GM18499 (cell line): ENCODE data around the gene RABL6.
"Not testable (repeated sequence)": the region's sequence is repeated elsewhere in the genome, so short reads cannot be mapped to it uniquely, and the experiment has no call there.

ENCODE experiments used
- ATAC-seq: cut with Tn5 transposase; IDR thresholded peaks from one replicate; pipeline ENCODE4 v1.9.1; 2021; ENCODE audit warnings: moderate number of reproducible peaks; ENCODE audit not compliant: insufficient read depth, unreplicated experiment

RABL6 gene, protein sequence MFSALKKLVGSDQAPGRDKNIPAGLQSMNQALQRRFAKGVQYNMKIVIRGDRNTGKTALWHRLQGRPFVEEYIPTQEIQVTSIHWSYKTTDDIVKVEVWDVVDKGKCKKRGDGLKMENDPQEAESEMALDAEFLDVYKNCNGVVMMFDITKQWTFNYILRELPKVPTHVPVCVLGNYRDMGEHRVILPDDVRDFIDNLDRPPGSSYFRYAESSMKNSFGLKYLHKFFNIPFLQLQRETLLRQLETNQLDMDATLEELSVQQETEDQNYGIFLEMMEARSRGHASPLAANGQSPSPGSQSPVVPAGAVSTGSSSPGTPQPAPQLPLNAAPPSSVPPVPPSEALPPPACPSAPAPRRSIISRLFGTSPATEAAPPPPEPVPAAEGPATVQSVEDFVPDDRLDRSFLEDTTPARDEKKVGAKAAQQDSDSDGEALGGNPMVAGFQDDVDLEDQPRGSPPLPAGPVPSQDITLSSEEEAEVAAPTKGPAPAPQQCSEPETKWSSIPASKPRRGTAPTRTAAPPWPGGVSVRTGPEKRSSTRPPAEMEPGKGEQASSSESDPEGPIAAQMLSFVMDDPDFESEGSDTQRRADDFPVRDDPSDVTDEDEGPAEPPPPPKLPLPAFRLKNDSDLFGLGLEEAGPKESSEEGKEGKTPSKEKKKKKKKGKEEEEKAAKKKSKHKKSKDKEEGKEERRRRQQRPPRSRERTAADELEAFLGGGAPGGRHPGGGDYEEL

DNA sequence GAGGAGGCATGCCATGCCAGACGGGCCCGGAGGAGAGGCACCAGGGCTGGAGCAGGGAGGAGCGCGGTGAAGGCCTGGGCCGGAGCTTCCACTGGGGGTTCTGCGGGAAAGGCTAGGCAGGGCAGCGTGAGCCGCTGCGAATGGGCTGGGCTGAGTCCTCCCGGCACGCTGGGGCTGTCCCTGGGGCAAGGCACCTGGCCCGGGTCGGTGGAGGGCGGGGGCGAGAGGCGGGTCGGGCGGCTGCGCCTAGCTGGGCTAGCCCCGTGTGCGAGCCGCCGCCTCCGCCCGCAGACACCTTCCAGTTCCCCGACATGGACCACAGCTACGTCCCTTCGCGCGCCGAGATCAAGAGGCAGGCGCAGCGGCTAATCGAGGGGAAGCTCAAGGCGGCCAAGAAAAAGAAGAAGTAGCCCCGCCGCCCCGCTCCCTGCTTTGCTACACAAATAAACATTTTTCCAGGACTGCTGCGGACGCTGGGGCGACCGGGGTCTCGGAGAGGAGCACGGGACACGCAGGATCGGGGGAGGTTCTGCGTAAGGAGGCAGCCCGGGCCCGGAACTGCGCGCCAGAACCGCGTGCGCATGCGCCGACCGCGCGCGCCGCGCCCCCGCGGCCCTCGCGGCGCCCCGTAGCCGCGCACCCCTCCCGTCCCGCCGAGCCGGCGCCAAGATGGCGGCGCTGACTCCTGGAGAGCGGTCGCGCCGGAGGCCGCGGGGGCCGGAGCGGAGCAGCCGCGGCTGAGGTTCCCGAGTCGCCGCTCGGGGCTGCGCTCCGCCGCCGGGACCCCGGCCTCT lies at the start of gene RABL6:
TSS of gene RABL6 (plus strand) at position 668 of the 794 bp plus-strand sequence. CDS start 249 bp downstream, outside the sequence.
- ATAC-seq = no peak

DNA sequence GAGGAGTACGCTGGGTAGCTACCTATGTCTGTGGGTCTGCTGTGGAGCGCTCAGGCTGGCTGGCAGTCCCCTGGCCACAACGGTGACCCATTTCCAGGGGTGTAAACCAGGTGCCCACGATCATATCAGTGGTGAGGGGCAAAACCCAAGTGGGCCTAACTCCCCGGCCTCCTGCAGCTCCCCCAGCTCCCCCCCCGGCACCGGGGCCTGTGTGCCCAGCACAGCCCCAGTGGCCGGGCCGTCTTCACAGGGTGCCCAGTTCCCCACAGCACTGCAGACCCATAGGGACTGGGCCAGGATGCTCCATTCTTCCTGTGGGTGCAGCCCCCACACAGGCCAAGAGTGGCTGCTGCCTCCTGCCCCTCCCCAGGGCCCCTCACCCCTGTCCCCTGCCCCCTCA lies 48.7 kb upstream of the RABL6 start:
- ATAC-seq = no peak

DNA sequence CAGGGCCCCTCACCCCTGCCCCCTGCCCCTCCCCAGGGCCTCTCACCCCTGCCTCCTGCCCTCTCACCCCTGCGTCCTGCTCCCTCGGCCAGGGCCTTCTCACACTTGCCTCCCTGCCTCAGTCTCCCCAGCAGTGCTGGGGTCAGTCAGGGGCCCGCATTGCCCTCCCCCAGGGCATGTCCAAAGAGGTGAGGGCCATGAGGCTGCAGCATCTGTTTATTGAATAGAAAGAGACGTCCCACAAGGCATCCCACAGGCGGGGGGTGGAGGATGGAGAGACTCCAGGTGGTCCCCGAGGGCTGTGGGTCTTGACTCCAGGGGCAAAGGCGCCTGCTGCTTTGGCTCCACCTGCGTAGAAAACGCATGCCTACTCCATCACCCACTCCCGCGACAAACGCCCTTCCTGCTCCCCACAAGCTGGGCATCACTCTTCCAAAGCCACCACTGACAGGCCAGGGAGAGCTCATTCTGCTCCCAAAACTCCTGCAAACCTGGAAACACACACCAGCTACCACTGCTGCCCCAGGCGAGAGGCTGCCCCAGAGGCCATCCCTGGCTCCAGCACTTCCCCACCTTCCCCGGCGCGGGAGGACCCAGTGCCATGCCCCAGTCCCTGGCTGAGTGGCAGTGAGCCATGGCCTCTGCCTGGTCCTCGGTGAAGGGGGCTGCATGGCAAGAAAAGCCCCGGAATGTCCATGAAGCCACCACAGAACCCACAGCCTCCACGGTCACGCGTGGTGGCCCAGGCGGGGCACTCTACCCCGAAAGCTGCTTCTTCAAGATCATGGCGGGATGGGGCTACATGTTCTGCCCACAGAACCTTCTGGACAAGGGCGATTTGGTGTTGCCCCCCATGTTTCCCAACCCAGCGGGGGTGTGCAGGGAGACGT lies 48.1 kb upstream of the RABL6 start:
- no peak for ATAC-seq

DNA sequence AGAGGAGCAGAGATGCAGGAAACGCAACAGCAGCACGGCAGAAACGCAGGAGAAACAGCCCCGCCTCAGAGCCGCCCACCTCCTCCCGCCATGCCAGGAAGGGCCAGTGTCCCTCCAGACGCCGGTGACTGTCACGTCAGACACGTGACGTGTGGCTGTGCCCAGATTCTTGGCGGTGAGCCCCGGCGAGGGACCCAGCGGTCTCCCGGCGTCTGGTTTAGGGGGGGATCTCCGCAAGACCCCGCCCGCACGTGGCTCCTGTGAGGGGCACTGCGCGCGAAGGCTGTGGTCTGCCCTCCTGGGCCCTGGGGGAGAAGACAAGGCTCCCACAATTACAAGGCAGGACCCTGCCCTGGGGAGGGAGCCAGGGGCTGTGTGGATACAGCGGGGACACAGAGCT lies 47.3 kb upstream of the RABL6 start:
- ATAC-seq = no peak

DNA sequence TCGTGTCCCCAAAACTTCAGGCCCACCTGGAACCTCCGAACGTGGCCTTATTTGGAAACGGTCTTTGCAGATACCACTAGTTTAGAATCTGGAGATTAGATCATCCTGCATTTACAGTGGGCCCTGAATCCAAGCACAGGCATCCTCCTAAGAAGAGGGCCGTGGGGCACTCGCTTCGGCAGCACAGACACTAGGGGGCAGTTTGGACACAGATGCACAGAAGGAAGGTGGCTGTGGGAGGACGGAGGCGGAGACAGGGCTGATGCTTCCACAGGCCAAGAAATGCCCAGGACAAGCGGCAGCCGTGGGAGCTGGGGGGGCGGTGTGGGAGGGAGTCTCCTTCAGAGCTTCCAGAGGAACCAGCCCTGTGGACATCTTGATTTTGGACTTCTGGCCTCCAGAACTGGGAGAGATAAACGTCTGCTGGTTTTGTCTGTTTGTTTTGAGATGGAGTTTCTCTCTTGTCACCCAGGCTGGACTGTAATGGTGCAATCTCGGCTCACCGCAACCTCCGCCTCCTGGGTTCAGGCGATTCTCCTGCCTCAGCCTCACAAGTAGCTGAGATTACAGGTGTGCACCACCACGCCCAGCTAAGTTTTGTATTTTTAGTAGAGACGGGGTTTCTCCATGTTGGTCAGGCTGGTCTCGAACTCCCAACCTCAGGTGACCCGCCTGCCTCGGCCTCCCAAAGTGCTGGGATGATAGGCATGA lies 46.8 kb upstream of the RABL6 start:
- not testable (repeated sequence) for ATAC-seq

DNA sequence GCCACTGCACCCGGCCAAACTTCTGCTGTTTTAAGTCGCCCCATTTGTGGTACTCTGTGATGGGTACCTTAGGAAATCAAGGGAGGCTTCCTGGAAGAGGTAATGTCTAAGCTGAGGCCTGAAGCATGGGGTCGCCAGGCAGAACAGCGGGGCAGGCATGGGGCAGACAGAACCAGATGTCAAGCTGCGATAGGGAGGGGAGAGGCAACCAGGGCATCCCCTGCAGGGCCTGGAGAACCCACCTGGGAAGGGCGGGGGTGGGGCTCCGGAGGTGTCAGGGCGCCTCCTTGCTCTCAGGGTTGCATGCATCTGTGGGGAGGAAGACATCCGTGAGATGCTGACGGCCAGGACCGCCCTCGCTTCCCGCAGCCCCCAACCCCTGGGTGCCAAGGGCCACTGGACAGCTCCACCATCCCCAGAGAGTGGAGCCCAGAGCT lies 46.2 kb upstream of the RABL6 start:
- no peak for ATAC-seq

DNA sequence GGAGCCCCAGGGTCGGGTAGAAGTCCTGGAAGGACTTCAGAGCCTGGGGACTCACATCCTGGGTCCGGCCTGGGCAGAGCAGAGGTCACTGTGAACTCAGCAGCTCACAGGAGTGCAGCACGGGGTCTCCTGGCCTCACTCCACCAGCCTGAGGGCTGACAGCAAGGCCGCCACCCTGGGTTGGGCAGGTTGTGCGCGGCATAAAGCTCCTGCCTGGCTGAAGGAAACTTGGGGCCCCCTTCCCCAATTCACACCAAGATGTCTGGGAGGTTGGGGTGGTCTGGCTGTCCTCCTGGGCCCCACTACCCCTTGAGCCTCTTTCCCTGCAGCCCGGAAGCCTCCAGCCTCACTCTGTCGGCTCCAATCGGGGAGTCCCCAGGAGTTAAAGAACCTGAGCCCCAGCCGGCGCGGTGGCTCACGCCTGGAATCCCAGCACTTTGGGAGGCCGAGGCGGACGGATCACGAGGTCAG lies 45.5 kb upstream of the RABL6 start:
- ATAC-seq = no peak

DNA sequence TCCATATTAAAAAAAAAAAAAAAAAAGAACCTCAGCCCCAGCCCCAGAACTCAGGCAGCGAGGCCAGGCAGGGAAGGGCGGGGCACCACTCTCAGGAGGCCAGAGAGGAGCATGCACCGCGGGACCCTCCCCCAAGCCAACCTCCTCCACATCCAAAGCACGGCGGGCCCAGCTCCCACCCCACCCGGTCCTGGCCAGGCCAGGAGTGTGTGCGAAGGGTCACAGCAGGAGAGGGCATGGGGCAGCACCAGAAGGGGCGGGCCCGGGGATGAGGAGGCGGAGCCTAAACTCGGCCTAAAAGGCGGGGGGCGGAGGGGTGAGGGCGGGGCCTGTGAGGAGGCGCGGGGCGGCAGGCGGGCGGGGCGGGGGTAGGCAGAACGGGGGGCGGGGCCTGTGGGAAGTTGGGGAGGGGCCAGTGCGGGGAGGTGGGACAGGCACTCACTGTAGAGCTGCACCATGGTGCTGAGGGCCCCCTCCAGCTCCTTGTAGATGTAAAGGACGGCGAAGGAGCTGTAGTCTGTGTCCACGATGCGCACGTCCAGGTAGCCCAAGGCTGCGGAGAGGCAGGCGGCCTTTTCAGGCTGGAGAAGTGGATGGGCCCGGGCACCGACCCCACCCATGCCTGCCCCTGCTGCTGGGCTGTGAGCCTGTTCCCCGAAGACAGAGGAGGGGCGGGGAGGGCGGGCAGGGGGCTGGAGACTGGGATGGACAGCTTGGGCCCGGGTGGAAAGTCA lies 44.7 kb upstream of the RABL6 start:
- no peak for ATAC-seq

DNA sequence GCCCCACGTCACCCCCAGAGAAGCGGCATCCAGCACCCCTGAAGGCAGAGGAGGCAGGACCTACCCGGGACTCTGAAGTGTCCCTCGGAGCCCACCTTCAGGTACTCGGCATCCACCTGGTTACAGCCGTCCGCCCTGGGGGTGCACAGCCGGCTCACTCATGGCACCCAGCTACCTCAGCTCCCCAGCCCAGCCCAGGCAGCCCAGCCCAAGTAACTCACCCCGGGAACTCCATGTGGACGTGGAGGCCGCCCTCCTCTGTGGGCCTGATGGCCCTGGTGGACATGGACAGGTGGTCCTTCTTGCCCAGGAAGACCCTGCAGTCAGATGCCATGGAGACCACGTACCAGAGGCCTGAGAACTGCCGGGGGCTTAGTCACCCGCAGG lies 44.1 kb upstream of the RABL6 start:
- ATAC-seq = no peak

DNA sequence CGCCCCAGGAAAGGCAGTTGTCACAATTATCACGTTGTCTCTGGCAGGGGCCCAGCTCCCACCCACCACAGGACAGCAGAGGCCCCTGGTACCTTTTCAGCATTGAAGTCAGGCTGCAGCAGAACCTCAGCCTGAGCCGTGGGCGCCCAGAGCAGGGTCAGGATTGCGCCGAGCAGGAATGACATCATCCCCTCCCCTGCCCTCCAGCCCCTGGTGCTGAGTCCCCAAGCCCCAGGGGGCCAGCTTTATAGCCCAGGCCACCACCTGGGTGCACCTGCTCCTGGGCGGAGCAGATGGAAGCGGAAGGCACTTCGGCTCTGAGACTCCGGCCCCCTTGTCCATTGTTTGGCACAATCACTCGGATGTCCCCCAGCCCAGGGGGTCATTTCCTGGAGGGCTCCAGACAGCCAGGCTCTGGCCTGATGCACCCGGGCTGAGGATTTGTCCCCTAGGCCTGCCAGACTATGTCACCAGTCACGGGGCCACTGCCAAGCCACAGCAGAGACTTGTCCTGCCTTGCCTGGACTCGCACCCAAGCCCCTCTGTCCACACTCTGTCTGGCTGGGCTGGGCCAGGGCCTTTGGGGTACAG lies 43.4 kb upstream of the RABL6 start, which contains the start of gene LCN15:
TSS of gene LCN15 (minus strand) at position 218 of the 591 bp plus-strand sequence. CDS start at position 188, 30 bp downstream.
- no peak for ATAC-seq

DNA sequence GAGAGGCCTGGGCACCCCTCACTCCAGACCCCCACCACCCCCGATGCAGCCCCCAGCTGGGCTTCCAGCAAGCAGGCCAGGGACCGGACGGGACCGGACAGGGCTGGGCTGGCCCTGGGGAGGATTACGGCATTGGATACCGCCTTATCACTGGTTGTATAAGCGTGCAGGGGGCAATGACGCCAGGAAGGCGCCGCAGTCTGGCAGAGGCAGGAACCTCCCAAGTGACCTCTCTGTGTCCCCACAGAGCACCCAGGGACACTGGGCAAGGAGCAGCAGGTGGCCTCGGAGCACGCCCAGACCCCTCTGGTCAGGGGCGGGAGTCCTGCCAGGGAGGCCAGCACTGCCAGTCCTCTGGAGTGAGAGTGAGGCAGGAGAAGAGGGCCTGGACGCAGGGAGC lies 42.7 kb upstream of the RABL6 start:
- no peak for ATAC-seq

DNA sequence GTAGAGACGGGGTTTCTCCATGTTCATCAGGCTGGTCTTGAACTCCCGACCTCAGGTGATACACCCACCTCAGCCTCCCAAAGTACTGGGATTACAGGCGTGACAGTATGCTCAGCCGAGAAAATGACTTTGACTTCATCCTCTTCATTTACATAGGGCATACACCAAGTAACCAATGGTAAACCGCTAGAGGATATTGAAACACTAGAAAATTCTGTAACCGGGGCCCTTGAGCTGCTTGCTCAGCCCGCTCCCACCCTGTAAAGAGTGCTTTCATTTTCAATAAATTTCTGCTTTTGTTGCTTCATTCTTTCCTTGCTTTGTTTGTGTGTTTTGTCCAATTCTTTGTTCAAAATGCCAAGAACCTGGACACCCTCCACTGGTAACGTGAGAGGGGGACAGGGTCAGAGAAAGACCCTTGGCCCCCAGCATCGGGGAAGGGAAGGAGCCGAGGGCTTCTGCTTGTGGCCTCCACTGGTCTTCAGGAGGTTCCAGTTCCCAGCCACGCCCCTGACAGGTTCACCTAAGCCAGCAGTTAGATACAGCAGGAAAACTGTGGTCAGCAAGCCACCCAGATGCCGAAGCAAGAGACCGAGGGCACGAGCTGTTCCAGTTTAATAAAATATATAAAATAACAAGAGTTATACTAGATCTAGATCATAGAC lies 41.9 kb upstream of the RABL6 start:
- ATAC-seq = peak; percentile 42

DNA sequence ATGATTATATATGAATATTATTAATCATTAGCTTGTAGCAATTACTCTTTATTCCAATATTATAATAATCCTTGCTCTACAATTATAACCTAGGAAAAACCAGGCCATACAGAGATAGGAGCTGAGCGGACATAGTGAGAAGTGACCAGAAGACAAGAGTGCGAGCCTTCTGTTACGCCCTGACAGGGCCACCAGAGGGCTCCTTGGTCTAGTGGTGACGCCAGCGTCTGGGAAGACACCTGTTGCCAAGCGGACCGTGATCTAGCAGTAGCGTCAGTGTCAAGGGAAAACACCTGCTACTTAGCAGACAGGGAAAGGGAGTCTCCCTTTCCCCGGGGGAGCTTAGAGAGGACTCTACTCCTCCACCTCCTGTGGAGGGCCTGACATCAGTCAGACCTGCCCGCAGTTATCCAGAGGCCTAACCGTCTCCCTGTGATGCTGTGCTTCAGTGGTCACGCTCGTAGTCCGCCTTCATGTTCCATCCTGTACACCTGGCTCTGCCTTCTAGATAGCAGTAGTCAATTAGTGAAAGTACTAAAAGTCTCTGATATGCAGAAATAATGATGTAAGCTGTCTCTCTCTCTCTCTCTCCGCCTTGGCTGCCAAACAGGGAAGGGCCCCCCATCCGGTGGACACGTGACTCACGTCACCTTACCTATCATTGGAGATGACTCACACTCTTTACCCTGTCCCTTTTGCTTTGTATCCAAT lies 41.2 kb upstream of the RABL6 start:
- not testable (repeated sequence) for ATAC-seq

DNA sequence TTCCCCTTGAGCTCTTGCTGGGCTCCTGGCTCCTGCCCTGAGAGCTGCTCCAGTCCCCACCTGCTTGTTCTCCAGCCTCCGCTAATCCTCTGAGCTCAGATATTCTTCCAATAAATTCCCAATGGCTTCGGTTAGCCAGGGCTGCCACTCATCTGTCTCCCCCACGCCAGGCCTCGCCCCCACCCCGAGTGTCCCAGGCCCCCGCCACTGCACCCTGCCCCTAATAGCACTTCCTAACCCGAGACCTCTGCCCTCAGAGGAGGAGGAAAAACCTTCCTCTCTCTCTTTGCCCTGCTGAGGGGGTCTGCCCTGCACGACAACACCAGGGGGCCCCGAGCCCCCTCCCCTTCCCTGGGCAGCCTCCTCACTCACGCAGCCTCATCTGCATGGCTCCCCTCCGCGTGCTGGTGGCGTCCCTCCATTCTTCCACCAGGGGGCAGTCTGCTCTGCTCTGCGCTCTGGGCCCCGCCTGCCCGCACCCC lies 38.0 kb upstream of the RABL6 start:
- ATAC-seq = no peak

DNA sequence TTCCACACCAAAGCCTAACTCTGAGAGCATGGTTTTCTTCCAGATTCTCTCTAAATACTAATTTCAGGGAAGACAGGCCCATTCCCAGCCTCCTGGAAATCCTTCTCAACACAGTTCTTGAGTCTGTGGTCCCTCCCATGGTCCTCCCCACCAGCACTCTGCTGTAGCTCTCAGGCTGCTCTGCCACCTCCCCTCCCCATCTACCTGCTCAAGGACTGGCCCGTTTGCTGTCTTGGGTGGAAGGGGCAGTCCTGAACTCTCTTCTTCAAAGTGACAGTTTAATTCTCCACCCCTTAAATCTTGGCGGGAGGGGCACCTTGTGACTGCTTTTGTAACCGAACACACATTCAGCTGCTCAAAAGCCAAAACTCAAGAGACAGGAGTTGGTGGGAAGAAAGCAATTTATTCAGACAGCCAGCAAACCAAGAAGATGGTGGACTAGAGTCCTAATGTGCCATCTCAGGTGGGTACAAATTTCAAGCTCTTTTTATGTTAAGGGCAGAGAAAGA lies 35.8 kb upstream of the RABL6 start:
- no peak for ATAC-seq

DNA sequence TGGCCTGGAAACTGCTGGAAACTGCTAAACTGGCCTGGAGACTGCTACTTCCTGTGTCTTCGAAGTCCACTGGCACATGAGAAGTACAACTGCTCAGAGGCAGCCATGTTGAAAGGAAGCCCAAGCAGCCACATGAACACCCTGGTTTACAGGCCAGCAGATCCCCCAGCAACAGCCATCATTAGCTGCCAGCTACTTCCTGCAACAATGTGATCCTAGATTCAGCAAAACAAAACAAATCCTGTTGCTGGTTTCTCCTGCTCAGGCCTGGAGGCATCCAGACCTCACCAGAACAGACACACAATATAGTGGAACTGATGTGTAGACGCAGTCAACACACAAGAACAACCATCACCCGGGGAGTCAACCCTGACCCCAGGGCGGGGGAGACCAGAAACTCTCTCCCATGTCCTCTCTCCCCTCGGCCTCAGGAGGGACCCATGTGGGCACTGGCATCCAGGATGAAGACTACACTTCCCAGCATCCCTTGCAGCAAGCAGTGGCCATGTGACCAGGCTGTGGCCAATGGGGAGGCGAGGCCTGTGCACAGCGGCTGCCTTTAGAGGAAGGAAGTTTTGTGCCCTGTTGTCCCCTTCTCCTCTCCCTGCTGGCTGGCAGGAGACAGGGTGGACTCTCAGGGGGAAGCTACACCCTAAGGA lies 34.2 kb upstream of the RABL6 start:
- ATAC-seq = no peak
